Measurements from ENCODE around the gene FAM193A.

GRCh38 chr4:2515830-2516550, 20.5 kb upstream of the FAM193A start:
- TF ChIP-seq POLR2A (IDR thresholded peaks at IDR 0.05; ENCODE audit: low read length): no peak
- TF ChIP-seq GATA1 (IDR thresholded peaks at IDR 0.05; ENCODE audit: low read depth, low read length): no peak

Measured in erythroblast (primary cell).